Measurements from ENCODE around the gene THUMPD1.

THUMPD1 gene

GRCh38 chr16:20744922-20745440, 3.4 kb upstream of the THUMPD1 start:
- Histone ChIP-seq H3K4me3 (ENCODE audit: low read length in 2 of 2) (no peak overlapping the region), H3K23ac (ENCODE audit: low read depth, low read length, poor library complexity) (no peak overlapping the region), H2AK5ac (ENCODE audit: low read depth, low read length) (no peak overlapping the region), H3K14ac (ENCODE audit: low read length) (no peak overlapping the region), H3K18ac (ENCODE audit: low read length) (no peak overlapping the region), H3K27ac (replicated peaks; ENCODE audit: low read length) (no peak overlapping the region), H3K4me2 (ENCODE audit: insufficient read depth, low read length, poor library complexity, severe bottlenecking) (no peak overlapping the region), H3K4ac (ENCODE audit: low read length) (no peak overlapping the region), H3K36me3 (replicated peaks in 1 of 2; ENCODE audit: control insufficient read depth in 2 of 2, insufficient read depth in 2 of 2, low read length in 2 of 2) (peaks cover 0 to 3% of the 10 kb centered on the region in 2 donors), H3K9me3 (replicated peaks in 1 of 2; ENCODE audit: control insufficient read depth in 2 of 2, insufficient read depth in 1 of 2, low read depth in 1 of 2, low read length in 2 of 2) (peaks cover 0 to 2% of the 10 kb centered on the region in 2 donors), H2BK15ac (ENCODE audit: low read length) (no peak overlapping the region), H2BK5ac (ENCODE audit: low read length) (no peak overlapping the region), H2BK120ac (ENCODE audit: low read depth, low read length) (no peak overlapping the region), H3K4me1 (ENCODE audit: control insufficient read depth in 2 of 2, insufficient read depth in 1 of 2, low read depth in 1 of 2, low read length in 2 of 2) (peaks cover 3% of the 10 kb centered on the region in 2 donors), H3K27me3 (ENCODE audit: control insufficient read depth in 3 of 3, insufficient read depth in 3 of 3, low read depth in 1 of 3, low read length in 3 of 3) (no peaks in the 10 kb centered on the region), H4K8ac (ENCODE audit: low read depth, low read length) (no peak overlapping the region), H3K9ac (ENCODE audit: low read depth, low read length, poor library complexity) (no peak overlapping the region), H2BK12ac (ENCODE audit: low read length) (no peak overlapping the region), H4K91ac (ENCODE audit: low read depth, low read length, poor library complexity) (no peak overlapping the region), H3K79me1 (ENCODE audit: low read depth, low read length) (no peaks in the 10 kb centered on the region), H2AFZ (ENCODE audit: low read length) (no peak overlapping the region)
- no peak for DNase-seq (ENCODE audit: low spot score)
- no CpG with 5 or more reads among the region's 7 CpGs for WGBS, 2 donors (ENCODE audit: extremely low coverage in 2 of 2, insufficient read length in 2 of 2, insufficient replicate concordance in 1 of 2)

GRCh38 chr16:20743591-20743990, 2.0 kb upstream of the THUMPD1 start:
- Histone ChIP-seq H2BK5ac (ENCODE audit: low read length) (no peak overlapping the region), H3K14ac (ENCODE audit: low read length) (no peak overlapping the region), H2BK15ac (ENCODE audit: low read length) (no peak overlapping the region), H4K91ac (ENCODE audit: low read depth, low read length, poor library complexity) (no peak overlapping the region), H3K4me1 (ENCODE audit: control insufficient read depth in 2 of 2, insufficient read depth in 1 of 2, low read depth in 1 of 2, low read length in 2 of 2) (peaks cover 3% of the 10 kb centered on the region in 2 donors), H3K27ac (replicated peaks; ENCODE audit: low read length) (no peak overlapping the region), H3K9ac (ENCODE audit: low read depth, low read length, poor library complexity) (no peak overlapping the region), H3K36me3 (replicated peaks in 1 of 2; ENCODE audit: control insufficient read depth in 2 of 2, insufficient read depth in 2 of 2, low read length in 2 of 2) (peaks cover 2 to 15% of the 10 kb centered on the region in 2 donors), H3K4me2 (ENCODE audit: insufficient read depth, low read length, poor library complexity, severe bottlenecking) (no peak overlapping the region), H3K27me3 (ENCODE audit: control insufficient read depth in 3 of 3, insufficient read depth in 3 of 3, low read depth in 1 of 3, low read length in 3 of 3) (no peaks in the 10 kb centered on the region), H3K4ac (ENCODE audit: low read length) (no peak overlapping the region), H4K8ac (ENCODE audit: low read depth, low read length) (no peak overlapping the region), H3K23ac (ENCODE audit: low read depth, low read length, poor library complexity) (no peak overlapping the region), H3K79me1 (ENCODE audit: low read depth, low read length) (no peaks in the 10 kb centered on the region), H3K9me3 (replicated peaks in 1 of 2; ENCODE audit: control insufficient read depth in 2 of 2, insufficient read depth in 1 of 2, low read depth in 1 of 2, low read length in 2 of 2) (peaks cover 0 to 2% of the 10 kb centered on the region in 2 donors), H2BK12ac (ENCODE audit: low read length) (no peak overlapping the region), H2AK5ac (ENCODE audit: low read depth, low read length) (no peak overlapping the region), H2AFZ (ENCODE audit: low read length) (no peak overlapping the region), H3K18ac (ENCODE audit: low read length) (no peak overlapping the region), H2BK120ac (ENCODE audit: low read depth, low read length) (no peak overlapping the region), H3K4me3 (ENCODE audit: low read length in 2 of 2) (no peak overlapping the region)
- no peak for DNase-seq (ENCODE audit: low spot score)

GRCh38 chr16:20740901-20741521, 607 bp downstream of the THUMPD1 start:
- no peak overlapping the region for H4K8ac ChIP-seq (ENCODE audit: low read depth, low read length)
- peaks cover 15 to 40% of the 10 kb centered on the region in 2 donors for H3K36me3 ChIP-seq (replicated peaks in 1 of 2; ENCODE audit: control insufficient read depth in 2 of 2, insufficient read depth in 2 of 2, low read length in 2 of 2)
- no peaks in the 10 kb centered on the region for H3K79me1 ChIP-seq (ENCODE audit: low read depth, low read length)
- peaks cover 3% of the 10 kb centered on the region in 2 donors for H3K4me1 ChIP-seq (ENCODE audit: control insufficient read depth in 2 of 2, insufficient read depth in 1 of 2, low read depth in 1 of 2, low read length in 2 of 2)
- H3K4ac ChIP-seq (ENCODE audit: low read length), result no peak overlapping the region
- H2AFZ ChIP-seq (ENCODE audit: low read length), result peak overlapping the region; percentile 100
- peak overlapping the region; percentile 76 for H3K27ac ChIP-seq (replicated peaks; ENCODE audit: low read length)
- DNase-seq (ENCODE audit: low spot score), result peak; percentile 54
- H3K9me3 ChIP-seq (replicated peaks in 1 of 2; ENCODE audit: control insufficient read depth in 2 of 2, insufficient read depth in 1 of 2, low read depth in 1 of 2, low read length in 2 of 2), result no peaks in the 10 kb centered on the region
- no peak overlapping the region for H2BK120ac ChIP-seq (ENCODE audit: low read depth, low read length)
- no peak overlapping the region for H3K23ac ChIP-seq (ENCODE audit: low read depth, low read length, poor library complexity)
- H3K18ac ChIP-seq (ENCODE audit: low read length), result peak overlapping the region; percentile 99
- H2BK5ac ChIP-seq (ENCODE audit: low read length), result peak overlapping the region; percentile 91
- peak overlapping the region; percentile 14 for H3K14ac ChIP-seq (ENCODE audit: low read length)
- no peak overlapping the region for H2BK12ac ChIP-seq (ENCODE audit: low read length)
- peak overlapping the region; percentile 89 to 100 for H3K4me3 ChIP-seq (ENCODE audit: low read length in 2 of 2)
- H3K4me2 ChIP-seq (ENCODE audit: insufficient read depth, low read length, poor library complexity, severe bottlenecking), result peak overlapping the region; percentile 81
- H4K91ac ChIP-seq (ENCODE audit: low read depth, low read length, poor library complexity), result no peak overlapping the region
- WGBS, 2 donors (ENCODE audit: extremely low coverage in 2 of 2, insufficient read length in 2 of 2, insufficient replicate concordance in 1 of 2), result no CpG with 5 or more reads among the region's 36 CpGs
- H2AK5ac ChIP-seq (ENCODE audit: low read depth, low read length), result no peak overlapping the region
- peak overlapping the region; percentile 100 for H3K9ac ChIP-seq (ENCODE audit: low read depth, low read length, poor library complexity)
- H2BK15ac ChIP-seq (ENCODE audit: low read length), result no peak overlapping the region
- H3K27me3 ChIP-seq (ENCODE audit: control insufficient read depth in 3 of 3, insufficient read depth in 3 of 3, low read depth in 1 of 3, low read length in 3 of 3), result no peaks in the 10 kb centered on the region

DNA sequence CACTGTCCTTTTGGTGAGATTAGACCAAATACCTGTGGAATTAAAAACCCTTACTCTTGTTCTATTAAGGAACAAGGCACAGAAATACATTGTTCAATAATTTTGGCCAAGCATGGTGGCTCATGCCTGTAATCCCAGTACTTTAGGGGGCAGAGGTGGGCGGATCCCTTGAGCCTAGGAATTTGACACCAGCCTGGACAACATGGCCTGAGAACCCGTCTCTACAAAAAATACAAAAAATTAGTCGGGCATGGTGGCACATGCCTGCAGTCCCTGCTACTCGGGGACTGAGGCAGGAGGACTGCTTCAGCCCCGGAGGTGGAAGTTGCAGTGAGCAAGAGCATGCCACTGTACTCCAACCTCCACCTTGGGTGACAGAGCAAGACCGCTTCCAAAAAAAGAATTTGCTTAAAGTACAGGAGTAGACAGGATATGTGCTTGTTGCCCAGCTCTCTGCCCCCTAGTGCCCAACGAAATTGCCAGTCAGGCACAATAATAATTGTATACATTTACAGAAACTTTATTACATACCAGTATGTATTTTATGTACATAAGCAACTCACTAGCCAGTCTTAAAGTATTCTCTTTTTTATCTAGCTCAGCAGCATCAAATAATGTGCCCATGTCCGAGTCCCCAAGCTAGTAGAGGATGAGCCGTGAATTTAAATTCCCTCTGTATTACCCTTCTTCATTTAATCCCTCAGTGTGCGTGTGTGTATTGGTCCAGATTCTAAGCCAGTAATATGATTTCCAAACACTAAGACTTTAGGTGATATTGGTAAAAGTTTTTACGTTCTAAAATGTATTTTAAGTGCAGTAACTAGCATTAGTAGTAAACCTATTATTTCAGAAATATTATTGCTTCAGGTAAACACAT, 1.4 kb downstream of the THUMPD1 start:
- H4K91ac ChIP-seq (ENCODE audit: low read depth, low read length, poor library complexity), result no peak overlapping the region
- no peak overlapping the region for H3K27ac ChIP-seq (replicated peaks; ENCODE audit: low read length)
- no peak overlapping the region for H2BK15ac ChIP-seq (ENCODE audit: low read length)
- no peak overlapping the region for H2AFZ ChIP-seq (ENCODE audit: low read length)
- no peak overlapping the region for H3K23ac ChIP-seq (ENCODE audit: low read depth, low read length, poor library complexity)
- peak overlapping the region; percentile 90 for H3K9ac ChIP-seq (ENCODE audit: low read depth, low read length, poor library complexity)
- peaks cover 3% of the 10 kb centered on the region in 2 donors for H3K4me1 ChIP-seq (ENCODE audit: control insufficient read depth in 2 of 2, insufficient read depth in 1 of 2, low read depth in 1 of 2, low read length in 2 of 2)
- H3K27me3 ChIP-seq (ENCODE audit: control insufficient read depth in 3 of 3, insufficient read depth in 3 of 3, low read depth in 1 of 3, low read length in 3 of 3), result no peaks in the 10 kb centered on the region
- no peak overlapping the region for H3K4ac ChIP-seq (ENCODE audit: low read length)
- peak overlapping the region; percentile 89 to 100 for H3K4me3 ChIP-seq (ENCODE audit: low read length in 2 of 2)
- H3K4me2 ChIP-seq (ENCODE audit: insufficient read depth, low read length, poor library complexity, severe bottlenecking), result peak overlapping the region; percentile 81
- H2BK120ac ChIP-seq (ENCODE audit: low read depth, low read length), result no peak overlapping the region
- no peaks in the 10 kb centered on the region for H3K9me3 ChIP-seq (replicated peaks in 1 of 2; ENCODE audit: control insufficient read depth in 2 of 2, insufficient read depth in 1 of 2, low read depth in 1 of 2, low read length in 2 of 2)
- no peak overlapping the region for H2AK5ac ChIP-seq (ENCODE audit: low read depth, low read length)
- H3K18ac ChIP-seq (ENCODE audit: low read length), result no peak overlapping the region
- no peak overlapping the region for H3K14ac ChIP-seq (ENCODE audit: low read length)
- H4K8ac ChIP-seq (ENCODE audit: low read depth, low read length), result no peak overlapping the region
- H2BK5ac ChIP-seq (ENCODE audit: low read length), result no peak overlapping the region
- no peak overlapping the region for H2BK12ac ChIP-seq (ENCODE audit: low read length)
- no CpG with 5 or more reads among the region's 11 CpGs for WGBS, 2 donors (ENCODE audit: extremely low coverage in 2 of 2, insufficient read length in 2 of 2, insufficient replicate concordance in 1 of 2)
- no peaks in the 10 kb centered on the region for H3K79me1 ChIP-seq (ENCODE audit: low read depth, low read length)
- DNase-seq (ENCODE audit: low spot score), result no peak
- H3K36me3 ChIP-seq (replicated peaks in 1 of 2; ENCODE audit: control insufficient read depth in 2 of 2, insufficient read depth in 2 of 2, low read length in 2 of 2), result peaks cover 16 to 48% of the 10 kb centered on the region in 2 donors
